ENCODE data around the gene SOX9. TPM values are rescaled to one million over a fixed set of nuclear protein-coding genes. Genes with fewer than 3 reads are reported as not detected.

The SOX9 gene
- total and polyA plus RNA-seq, 4 donors = 0.42 to 1.7 (median 0.99) TPM

GRCh38 chr17:72165192-72165866 lies 44.5 kb downstream of the SOX9 start:
- Histone ChIP-seq H3K36me3 (ENCODE audit: control insufficient read depth in 4 of 4, insufficient read depth in 3 of 4, low read depth in 1 of 4, low read length in 3 of 4) (no peaks in the 10 kb centered on the region), H3K27ac (ENCODE audit: low read depth in 1 of 2, low read length in 2 of 2) (no peak overlapping the region), H3K4me3 (ENCODE audit: low read depth in 1 of 3, low read length in 3 of 3) (no peak overlapping the region), H3K4me1 (ENCODE audit: control insufficient read depth in 4 of 4, insufficient read depth in 4 of 4, low read length in 3 of 4) (no peaks in the 10 kb centered on the region), H3K9me3 (ENCODE audit: control insufficient read depth in 4 of 4, low read length in 3 of 4) (no peaks in the 10 kb centered on the region), H3K27me3 (ENCODE audit: control insufficient read depth in 4 of 4, insufficient read depth in 4 of 4, low read length in 3 of 4) (peaks cover 0 to 8% (median 0%) of the 10 kb centered on the region in 4 donors), H3K9ac (ENCODE audit: low read depth in 1 of 2, low read length in 2 of 2) (no peak overlapping the region)
- 81% methylated on average over 9 of the region's 9 CpGs for WGBS
- TF ChIP-seq FOXA1 (IDR thresholded peaks at IDR 0.05) = no peak
- no peak for DNase-seq (ENCODE audit: low spot score)

GRCh38 chr17:72165867-72166439 lies 45.1 kb downstream of the SOX9 start:
- Histone ChIP-seq H3K27me3 (ENCODE audit: control insufficient read depth in 4 of 4, insufficient read depth in 4 of 4, low read length in 3 of 4) (peaks cover 0 to 8% (median 0%) of the 10 kb centered on the region in 4 donors), H3K9ac (ENCODE audit: low read depth in 1 of 2, low read length in 2 of 2) (no peak overlapping the region), H3K9me3 (ENCODE audit: control insufficient read depth in 4 of 4, low read length in 3 of 4) (no peaks in the 10 kb centered on the region), H3K27ac (ENCODE audit: low read depth in 1 of 2, low read length in 2 of 2) (no peak overlapping the region), H3K36me3 (ENCODE audit: control insufficient read depth in 4 of 4, insufficient read depth in 3 of 4, low read depth in 1 of 4, low read length in 3 of 4) (no peaks in the 10 kb centered on the region), H3K4me3 (ENCODE audit: low read depth in 1 of 3, low read length in 3 of 3) (no peak overlapping the region), H3K4me1 (ENCODE audit: control insufficient read depth in 4 of 4, insufficient read depth in 4 of 4, low read length in 3 of 4) (no peaks in the 10 kb centered on the region)
- DNase-seq (ENCODE audit: low spot score) = no peak
- TF ChIP-seq ATF3 (IDR thresholded peaks at IDR 0.05) (no peak), TAF1 (conservative IDR thresholded peaks at IDR 0.05) (no peak), EGR1 (IDR thresholded peaks at IDR 0.05; ENCODE audit: low read depth in 2 of 2) (no peak), JUND (IDR thresholded peaks at IDR 0.05) (no peak), GABPA (IDR thresholded peaks at IDR 0.05 in 1 of 2, conservative IDR thresholded peaks at IDR 0.05 in 1 of 2) (no peak), SP1 (IDR thresholded peaks at IDR 0.05) (no peak), RXRA (IDR thresholded peaks at IDR 0.05) (no peak), ZBTB33 (IDR thresholded peaks at IDR 0.05) (no peak), FOXA2 (IDR thresholded peaks at IDR 0.05) (no peak), REST (IDR thresholded peaks at IDR 0.05) (no peak), NR2F2 (IDR thresholded peaks at IDR 0.05) (no peak), YY1 (IDR thresholded peaks at IDR 0.05) (no peak), HNF4G (IDR thresholded peaks at IDR 0.05) (no peak), FOXA1 (IDR thresholded peaks at IDR 0.05) (no peak), MAX (IDR thresholded peaks at IDR 0.05) (no peak), RAD21 (IDR thresholded peaks at IDR 0.05) (no peak), HNF4A (conservative IDR thresholded peaks at IDR 0.05) (no peak), CTCF (IDR thresholded peaks at IDR 0.05; ENCODE audit: low read depth, low read length, missing input control) (no peak)
- WGBS = 49% methylated on average over 12 of the region's 12 CpGs
